Measurements from ENCODE around the gene RIN1. TPM values are rescaled to one million over a fixed set of nuclear protein-coding genes. Genes with fewer than 3 reads are reported as not detected.
A peak's percentile ranks its signal among the peaks of the same experiment; 100 is the strongest.

The RIN1 gene
- total and polyA plus RNA-seq, 11 donors = 0.99 to 5.2 (median 1.5) TPM

GRCh38 chr11:66287889-66288670, 48.2 kb downstream of the RIN1 start:
- no peak for DNase-seq

GRCh38 chr11:66287211-66287888, 48.9 kb downstream of the RIN1 start:
- H3K27me3 ChIP-seq = peaks cover 5 to 16% (median 7%) of the 10 kb centered on the region in 9 donors
- H3K36me3 ChIP-seq = peaks cover 0 to 23% (median 8%) of the 10 kb centered on the region in 9 donors
- peak overlapping the region in 7 of 12 donors; percentile 70 to 100 (median 75) for H3K4me3 ChIP-seq
- no peak for TF ChIP-seq CTCF (IDR thresholded peaks at IDR 0.05)
- no peak for TF ChIP-seq POLR2A (IDR thresholded peaks at IDR 0.05)
- ATAC-seq = no peak
- no peak for DNase-seq
- 80 to 89% (median 83%) methylated on average over 10 of the region's 10 CpGs for WGBS, 4 donors
- H3K27ac ChIP-seq = peak overlapping the region in 1 of 12 donors; percentile 94
- no peaks in the 10 kb centered on the region for H3K9me3 ChIP-seq
- intact Hi-C loops (cut with DNase I) = loop anchor here in 5 of 10 donors (10.0 kb wide), 1 partner anchor 63 kb away; no protein-coding TSS in a partner anchor
- H3K4me1 ChIP-seq = peaks cover 0 to 61% (median 38%) of the 10 kb centered on the region in 12 donors

More at GRCh38 chr11:66287889-66288670, 48.2 kb downstream of the RIN1 start:
- 34 to 45% (median 40%) methylated on average over 10 to 20 of the region's 20 CpGs for WGBS, 4 donors
- intact Hi-C loops (cut with DNase I) = loop anchor here in 5 of 10 donors (10.0 kb wide), 1 partner anchor 63 kb away; no protein-coding TSS in a partner anchor
- H3K4me3 ChIP-seq = peak overlapping the region; percentile 70 to 100 (median 90)
- H3K4me1 ChIP-seq = peaks cover 0 to 55% (median 34%) of the 10 kb centered on the region in 12 donors
- TF ChIP-seq POLR2A (IDR thresholded peaks at IDR 0.05) = no peak
- TF ChIP-seq CTCF (IDR thresholded peaks at IDR 0.05) = no peak
- peaks cover 0 to 23% (median 6%) of the 10 kb centered on the region in 9 donors for H3K36me3 ChIP-seq
- ATAC-seq = peak in 1 of 4 donors; percentile 0
- peaks cover 6 to 23% (median 14%) of the 10 kb centered on the region in 9 donors for H3K27me3 ChIP-seq
- H3K27ac ChIP-seq = peak overlapping the region; percentile 92 to 99 (median 96)
- no peaks in the 10 kb centered on the region for H3K9me3 ChIP-seq

GRCh38 chr11:66286699-66287098, 49.5 kb downstream of the RIN1 start:
- 76 to 87% (median 85%) methylated on average over 5 of the region's 5 CpGs for WGBS, 4 donors
- intact Hi-C loops (cut with DNase I) = loop anchor here in 5 of 10 donors (10.0 kb wide), 1 partner anchor 62 kb away; no protein-coding TSS in a partner anchor
- peaks cover 0 to 9% (median under 1%) of the 10 kb centered on the region in 9 donors for H3K27me3 ChIP-seq
- no peaks in the 10 kb centered on the region for H3K9me3 ChIP-seq
- H3K27ac ChIP-seq = no peak overlapping the region
- peaks cover 0 to 23% (median 8%) of the 10 kb centered on the region in 9 donors for H3K36me3 ChIP-seq
- no peak for TF ChIP-seq POLR2A (IDR thresholded peaks at IDR 0.05)
- no peak for TF ChIP-seq CTCF (IDR thresholded peaks at IDR 0.05)
- DNase-seq = no peak
- H3K4me3 ChIP-seq = no peak overlapping the region
- H3K4me1 ChIP-seq = peaks cover 0 to 60% (median 38%) of the 10 kb centered on the region in 12 donors
- ATAC-seq = no peak

Measured in heart left ventricle (tissue), 16 donors.